HG02943 (cell line): ENCODE results near the gene GALNT15.

Experiments used
- ATAC-seq: cut with Tn5 transposase; IDR thresholded peaks from one replicate; pipeline ENCODE4 v1.9.1; 2021; ENCODE audit warnings: mild to moderate bottlenecking, low read depth, moderate library complexity; ENCODE audit not compliant: unreplicated experiment

The GALNT15 gene

GRCh38 chr3:16151109-16151508 is 23.4 kb upstream of the GALNT15 start:
- ATAC-seq = no peak

GRCh38 chr3:16168211-16168610 is 6.3 kb upstream of the GALNT15 start:
- ATAC-seq = no peak

- ATAC-seq = no peak
These were observed 3.5 kb upstream of the GALNT15 start for GRCh38 chr3:16171009-16171408.

DNA sequence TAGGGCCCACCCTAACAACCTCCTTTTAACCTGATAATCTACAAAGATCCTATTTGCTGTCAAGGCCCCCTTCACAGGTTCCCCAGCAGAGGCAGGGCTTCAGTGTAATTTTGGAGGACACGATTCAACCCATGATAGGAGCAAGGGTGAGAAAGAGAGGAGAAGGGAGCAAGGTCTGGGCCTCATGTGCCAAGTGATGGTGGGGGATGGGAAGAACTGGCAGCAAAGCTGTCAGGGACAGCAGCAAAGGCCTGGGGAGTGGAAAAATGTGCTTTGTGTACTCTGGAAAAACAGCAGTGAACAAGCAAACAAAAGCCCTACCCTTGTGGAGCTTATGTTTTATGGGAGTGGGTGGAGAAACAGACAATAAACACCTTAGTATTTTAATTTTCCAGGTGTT is 2.7 kb upstream of the GALNT15 start:
- no peak for ATAC-seq

- no peak for ATAC-seq
These were observed 1.0 kb upstream of the GALNT15 start for GRCh38 chr3:16173283-16174025.

- ATAC-seq = no peak
These were observed 489 bp upstream of the GALNT15 start for GRCh38 chr3:16174026-16174355.

- no peak for ATAC-seq
These were observed 759 bp downstream of the GALNT15 start for GRCh38 chr3:16174976-16175901.

DNA sequence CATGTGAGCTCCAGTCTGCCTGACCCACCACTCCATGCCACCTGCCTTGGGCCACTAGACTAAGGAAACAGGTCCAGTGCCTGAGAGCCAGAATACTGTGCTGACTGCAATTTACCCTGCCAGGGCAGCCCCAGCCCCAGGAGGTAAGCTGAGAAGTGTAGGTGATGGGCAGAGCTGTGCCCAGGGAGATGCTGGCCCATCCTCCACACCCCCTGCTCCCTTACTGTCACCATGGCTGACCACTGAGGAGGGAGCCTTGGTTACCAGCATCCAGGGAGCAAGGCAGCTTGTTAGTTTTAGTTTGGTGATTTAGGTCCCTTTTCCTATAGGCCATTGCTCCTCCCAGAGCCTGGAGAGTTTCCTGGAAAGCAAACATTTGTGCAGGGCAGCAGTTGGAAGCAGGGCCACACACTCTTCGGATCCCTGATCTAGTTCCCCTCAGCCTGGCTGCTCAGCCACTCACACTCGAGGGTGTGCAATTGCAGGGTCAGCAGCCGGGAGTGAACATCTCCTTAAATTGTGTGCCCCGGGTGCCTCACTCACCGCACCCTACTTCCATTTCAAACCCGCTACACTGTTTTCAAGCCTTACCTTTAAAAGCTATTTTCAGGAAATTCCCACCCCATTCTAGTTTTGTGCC is 2.0 kb downstream of the GALNT15 start:
- ATAC-seq = no peak

- no peak for ATAC-seq
These were observed 2.9 kb downstream of the GALNT15 start for GRCh38 chr3:16177382-16177781.

GRCh38 chr3:16177962-16178627 is 3.6 kb downstream of the GALNT15 start:
- no peak for ATAC-seq

GRCh38 chr3:16178628-16178988 is 4.1 kb downstream of the GALNT15 start:
- no peak for ATAC-seq

- no peak for ATAC-seq
These were observed 4.8 kb downstream of the GALNT15 start for GRCh38 chr3:16179261-16179660.

DNA sequence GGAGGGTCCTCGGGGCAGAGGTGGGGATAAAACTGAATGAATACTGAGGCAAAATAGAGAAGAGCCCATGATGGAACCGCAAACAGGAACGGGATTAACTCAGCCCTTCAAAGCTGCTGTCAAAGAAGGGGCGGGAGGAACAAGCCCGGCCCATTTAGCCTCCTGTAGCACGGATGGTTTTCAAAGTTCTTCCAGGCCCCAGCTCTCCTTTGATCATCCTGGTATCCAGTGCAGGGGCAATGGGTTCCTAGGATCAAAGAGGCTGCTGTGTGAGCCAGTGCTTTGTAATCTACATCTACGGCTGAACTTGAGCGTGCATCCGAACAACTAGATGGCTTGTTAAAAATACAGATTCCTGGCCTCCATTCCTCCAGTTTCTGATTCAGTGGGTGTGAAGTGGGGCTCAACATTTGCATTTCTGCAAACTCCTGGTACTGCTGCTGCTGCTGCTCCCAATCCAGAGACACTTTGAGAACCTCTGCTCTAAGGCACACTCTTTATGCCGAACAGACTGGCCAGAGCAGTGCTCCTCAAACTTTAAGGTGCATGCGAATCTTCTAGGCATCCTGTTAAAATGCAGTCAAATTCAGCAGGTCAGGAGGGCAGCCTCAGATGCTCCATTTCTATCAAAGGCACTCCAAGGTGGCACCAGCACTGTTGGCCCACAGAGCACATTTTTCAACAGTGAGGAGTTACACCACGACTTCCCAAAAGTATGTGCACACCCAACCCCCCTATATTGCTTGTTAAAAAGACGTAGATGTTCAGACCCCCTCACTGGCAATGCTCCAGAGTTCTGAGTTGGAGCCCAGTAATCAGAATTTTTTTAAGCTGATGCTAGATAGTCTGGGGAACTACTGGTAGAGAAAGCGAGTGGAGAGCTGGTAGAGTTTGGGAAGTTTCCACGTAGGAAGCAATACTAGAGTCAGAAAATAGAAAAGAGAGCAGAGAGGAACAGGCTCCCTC is 5.6 kb downstream of the GALNT15 start:
- no peak for ATAC-seq

GRCh38 chr3:16180737-16181134 is 6.3 kb downstream of the GALNT15 start:
- ATAC-seq = no peak

DNA sequence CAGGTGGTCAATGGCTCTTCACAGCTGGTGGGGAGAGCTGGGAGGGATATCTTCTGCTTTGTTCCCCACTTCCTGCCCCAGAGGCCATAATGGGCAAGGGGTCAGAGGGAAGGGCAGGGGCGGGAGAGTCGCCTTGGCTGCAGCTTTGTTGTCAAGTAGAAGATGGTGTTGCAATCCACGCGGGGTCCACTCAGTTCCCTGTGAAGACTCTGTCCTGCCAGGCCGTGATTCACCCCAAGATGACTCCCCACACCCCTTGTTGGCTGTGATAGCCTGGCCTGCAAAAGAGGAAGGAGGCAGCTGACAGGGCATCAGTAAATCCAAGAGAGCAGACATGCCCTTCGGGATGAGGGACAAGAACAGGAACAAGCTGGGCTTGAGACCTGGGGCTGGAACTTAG is 6.9 kb downstream of the GALNT15 start:
- ATAC-seq = no peak

DNA sequence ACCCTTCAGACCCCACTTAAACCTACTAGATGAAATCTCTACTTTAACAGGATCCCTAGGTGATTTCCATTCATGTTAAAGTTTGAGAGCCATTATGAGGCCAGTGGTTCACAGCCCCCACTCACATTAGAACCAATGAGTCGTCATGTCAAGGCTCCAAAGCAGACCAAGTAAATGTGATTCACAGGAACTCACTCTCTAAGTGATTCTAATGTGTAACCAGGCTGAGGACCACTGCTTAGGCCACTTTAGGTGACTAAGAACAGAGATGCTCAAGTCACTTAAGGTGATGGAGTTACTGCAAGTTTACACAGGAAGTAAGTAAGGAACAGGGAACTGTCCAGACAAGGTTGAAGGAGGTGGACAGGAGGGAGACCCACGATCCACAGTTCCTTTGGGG is 7.7 kb downstream of the GALNT15 start:
- no peak for ATAC-seq

DNA sequence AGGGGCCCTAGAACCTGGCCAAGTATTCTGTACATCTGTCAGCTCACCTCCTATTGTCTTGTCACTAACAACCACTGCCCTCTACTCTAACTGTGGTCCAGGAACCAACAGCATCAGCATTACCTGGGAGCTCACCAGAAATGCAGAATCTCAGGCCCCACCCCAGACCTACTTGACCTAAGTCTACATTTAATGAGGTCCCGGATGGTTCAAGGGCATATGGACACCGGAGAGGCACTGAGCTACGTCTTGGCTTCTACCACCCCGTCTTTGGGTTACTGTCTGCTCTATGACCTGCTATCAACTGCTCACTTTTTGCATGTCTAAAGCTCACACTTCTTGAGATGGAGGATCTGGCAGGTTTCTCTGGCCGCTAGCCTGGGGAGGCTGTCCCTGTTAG is 8.1 kb downstream of the GALNT15 start:
- ATAC-seq = no peak

DNA sequence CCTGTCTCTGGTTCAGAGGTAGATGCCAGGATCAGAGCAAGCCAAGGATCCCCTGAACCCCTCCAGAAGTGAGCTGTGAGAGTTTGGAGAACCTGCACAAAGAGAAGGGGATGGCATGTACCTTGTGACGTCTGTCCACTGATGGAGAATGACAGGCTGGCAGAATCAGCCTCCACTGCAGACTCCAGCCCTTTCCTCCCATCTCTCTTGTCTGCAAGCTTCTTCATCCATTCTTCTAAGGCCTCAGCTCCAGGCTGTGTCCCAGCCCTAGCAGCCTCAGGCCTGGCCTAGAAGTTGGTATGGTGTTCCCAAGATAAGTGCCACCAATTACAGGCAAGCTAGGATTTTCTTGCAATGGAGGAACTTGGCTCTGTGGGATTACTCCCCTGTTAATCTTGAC is 8.6 kb downstream of the GALNT15 start:
- no peak for ATAC-seq

DNA sequence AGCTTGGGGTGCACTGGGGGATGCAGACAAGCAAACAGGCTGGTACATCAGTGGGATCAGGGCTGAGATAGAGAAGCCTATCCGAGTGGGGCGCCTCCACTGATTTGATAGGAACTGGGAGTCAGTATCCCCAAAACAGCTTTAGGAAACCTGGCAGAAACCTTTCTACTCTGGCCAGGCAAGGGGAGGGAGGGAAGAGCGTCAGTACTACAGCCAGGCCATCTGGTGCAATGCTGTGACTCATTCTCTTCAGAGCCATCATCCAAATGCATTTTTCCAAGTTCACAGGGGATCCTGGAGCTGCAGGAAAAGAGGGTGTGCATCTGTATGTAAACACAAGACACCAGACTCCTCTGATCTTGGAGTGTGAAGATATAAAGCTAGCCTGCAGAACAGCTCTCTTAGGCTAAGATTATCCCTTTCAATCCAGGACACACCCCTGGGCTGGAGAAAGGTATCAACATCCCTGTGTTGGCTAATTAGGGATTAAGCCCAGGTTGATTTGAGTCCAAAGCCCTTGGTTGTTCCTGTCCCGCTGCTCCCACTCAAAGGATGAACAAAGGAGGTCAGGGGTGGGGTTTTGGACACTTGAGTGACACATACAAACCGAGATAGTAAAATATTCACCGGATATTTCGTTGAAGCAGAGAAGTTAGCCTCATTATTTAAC is 9.3 kb downstream of the GALNT15 start:
- ATAC-seq = no peak
